GM03348 (cell line): ENCODE results near the gene EEF1A2.
A peak's percentile ranks its signal among the peaks of the same experiment; 100 is the strongest.
"Not testable (repeated sequence)": the region's sequence is repeated elsewhere in the genome, so short reads cannot be mapped to it uniquely, and the experiment has no call there.

Experiments used
- DNase-seq: peaks from one replicate; pipeline ENCODE4 v3.0.0; 2012; ENCODE audit warnings: low spot score

The EEF1A2 gene

GRCh38 chr20:63520504-63520933 is 21.6 kb upstream of the EEF1A2 start, which contains the start of gene PPDPF:
PPDPF (plus strand) TSS chr20:63520765; CDS start chr20:63521309, 544 bp downstream.
- peak; percentile 100 for DNase-seq

- DNase-seq, result peak; percentile 87
Observed at GRCh38 chr20:63519668-63520503, 21.0 kb upstream of the EEF1A2 start.

- no peak for DNase-seq
Observed at GRCh38 chr20:63518946-63519667, 20.2 kb upstream of the EEF1A2 start.

- no peak for DNase-seq
Observed at GRCh38 chr20:63518351-63518861, 19.5 kb upstream of the EEF1A2 start.

DNA sequence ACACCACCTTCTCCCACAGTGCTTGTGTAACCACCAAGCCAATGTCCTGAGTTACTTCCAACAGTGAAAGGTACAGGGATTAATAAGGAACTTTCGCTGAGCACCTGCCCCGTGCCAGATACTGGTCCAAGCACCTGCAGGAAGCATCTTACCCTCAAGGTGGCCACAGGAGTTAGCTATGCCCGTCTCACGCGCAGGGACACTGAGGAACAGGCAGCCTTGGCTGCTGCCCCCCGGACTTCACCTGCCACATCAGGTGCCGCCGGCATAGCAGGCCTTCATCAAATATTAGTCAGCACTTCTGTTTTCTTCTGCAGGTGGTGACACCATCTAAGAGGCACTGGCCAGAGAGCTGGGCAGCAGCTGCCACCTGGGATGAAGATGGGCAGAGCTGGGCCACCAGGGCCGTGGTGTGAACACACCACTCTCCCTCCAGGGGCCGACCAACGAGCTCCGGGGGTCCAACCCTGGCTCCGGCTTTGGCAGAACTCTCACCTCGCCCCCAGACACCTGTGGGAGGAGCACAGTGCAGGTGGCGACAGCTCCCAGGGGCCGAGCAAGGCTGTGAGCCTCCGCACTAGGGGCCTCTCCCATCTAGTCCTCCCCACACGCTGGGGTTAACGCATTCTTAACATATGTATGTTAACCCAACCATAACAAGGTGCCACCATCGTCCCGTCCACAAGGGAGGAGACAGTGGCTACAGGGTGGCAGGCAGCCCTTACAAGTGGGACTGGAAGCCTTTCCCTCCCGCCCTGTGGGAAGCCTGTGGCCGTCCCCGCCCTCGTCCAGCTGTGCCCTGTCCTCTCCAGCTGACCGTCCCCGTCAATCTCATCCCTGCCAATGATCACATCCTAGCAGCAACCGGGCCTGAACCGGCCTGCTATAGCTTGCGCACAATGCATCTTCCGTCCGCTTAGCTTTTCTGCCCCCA is 18.8 kb upstream of the EEF1A2 start:
- no peak for DNase-seq

- not testable (repeated sequence) for DNase-seq
Observed at GRCh38 chr20:63514520-63514919, 15.6 kb upstream of the EEF1A2 start.

DNA sequence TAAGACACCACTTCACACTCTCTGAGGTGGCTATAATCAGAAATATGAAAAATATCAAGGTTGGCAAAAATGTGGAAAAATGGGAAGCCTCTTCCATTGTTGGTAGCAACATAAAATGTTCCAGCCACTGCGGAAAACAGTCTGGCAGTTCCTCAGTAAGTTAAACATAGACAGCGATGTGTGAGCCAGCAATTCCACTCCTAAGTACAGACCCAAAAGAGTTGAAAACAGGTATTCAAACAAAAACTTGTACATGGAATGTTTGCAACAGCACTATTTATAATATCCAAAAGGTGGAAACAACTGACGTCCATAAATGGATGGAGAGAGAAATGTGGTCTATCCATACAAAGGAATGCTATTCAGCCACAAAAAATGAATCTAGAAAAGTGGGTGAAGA is 14.3 kb upstream of the EEF1A2 start:
- no peak for DNase-seq

- DNase-seq, result no peak
Observed at GRCh38 chr20:63509088-63509564, 10.2 kb upstream of the EEF1A2 start.

- no peak for DNase-seq
Observed at GRCh38 chr20:63508072-63508768, 9.3 kb upstream of the EEF1A2 start.

DNA sequence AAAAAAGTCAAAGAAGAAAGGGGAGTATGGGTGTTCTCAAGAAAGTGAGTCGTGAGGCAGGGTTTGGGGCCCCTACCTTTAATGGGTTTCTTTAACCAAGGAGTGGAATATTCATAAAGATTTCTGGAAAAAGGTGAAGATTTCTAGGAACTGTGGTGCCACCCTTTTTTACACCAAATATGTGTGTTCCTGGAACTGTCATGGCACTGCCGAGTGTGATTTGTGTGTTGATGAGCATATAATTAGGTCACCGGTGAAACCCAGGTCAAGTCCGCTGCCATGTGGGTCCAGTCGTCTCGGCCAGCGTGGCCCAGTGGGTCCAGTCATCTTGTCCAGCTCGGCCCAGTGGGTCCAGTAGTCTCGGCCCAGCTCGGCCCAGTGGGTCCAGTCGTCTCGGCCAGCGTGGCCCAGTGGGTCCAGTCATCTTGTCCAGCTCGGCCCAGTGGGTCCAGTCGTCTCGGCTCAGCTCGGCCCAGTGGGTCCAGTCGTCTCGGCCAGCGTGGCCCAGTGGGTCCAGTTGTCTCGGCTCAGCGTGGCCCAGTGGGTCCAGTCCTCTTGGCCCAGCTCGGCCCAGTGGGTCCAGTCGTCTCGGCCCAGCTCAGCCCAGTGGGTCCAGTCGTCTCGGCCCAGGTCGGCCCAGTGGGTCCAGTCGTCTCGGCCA is 8.3 kb upstream of the EEF1A2 start:
- DNase-seq, result no peak

DNA sequence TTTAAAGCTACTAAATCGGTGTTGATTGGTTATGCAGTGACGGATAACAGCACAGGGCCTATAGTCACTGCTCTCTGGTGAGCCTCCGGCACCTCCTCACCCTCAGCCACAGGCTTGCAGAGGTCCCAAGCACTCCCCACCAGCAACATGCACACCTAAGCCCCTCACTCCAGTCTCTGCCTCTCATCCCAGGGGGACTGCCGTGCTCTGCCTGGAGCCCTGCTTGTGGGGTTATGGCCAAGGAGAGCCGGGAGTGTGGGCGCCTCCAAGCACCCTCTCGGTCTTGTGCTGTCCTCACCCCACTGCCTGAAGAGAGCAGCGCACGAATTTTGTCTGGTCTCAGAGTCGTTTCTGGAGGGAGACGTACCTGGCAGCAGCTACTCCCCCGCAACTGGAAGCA is 6.8 kb upstream of the EEF1A2 start:
- DNase-seq, result no peak

DNA sequence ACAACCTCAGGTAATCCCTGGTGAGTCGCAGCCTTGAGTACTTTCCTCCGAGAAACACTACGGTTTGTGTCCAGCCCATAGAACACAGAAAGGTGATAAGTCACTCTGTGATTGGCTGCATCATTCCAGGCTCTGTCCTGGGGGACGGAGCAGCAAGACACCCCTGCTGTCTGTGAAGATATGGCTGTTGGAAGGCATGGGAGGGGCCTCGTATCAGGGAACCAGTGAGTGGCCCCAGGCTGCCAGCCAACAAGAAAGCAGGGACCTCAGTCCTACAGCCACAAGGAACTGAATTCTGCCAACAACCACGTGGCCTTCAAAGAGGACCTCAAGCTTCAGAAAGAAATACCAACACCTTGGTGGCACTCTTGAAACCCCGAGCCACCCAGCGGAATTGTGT is 6.4 kb upstream of the EEF1A2 start:
- DNase-seq, result no peak

DNA sequence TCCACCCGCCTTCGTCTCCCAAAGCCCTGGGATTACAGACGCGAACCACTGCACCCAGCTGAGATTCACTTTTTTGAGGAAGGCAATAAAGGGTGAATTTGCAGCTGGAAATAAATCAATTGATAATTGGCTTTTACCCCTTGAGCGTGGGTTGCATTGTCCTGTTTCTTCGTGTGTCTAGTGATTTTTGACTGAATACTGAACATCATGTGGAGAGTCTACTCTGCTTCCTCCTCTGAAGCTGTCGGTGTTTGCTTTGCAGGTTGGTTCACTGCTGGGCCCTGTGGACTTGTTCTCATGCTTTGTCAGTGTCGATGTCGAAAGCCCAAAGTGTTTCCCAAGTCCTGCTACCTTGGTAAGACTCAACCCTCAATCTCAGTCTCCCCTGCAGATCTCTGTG is 5.8 kb upstream of the EEF1A2 start:
- no peak for DNase-seq

DNA sequence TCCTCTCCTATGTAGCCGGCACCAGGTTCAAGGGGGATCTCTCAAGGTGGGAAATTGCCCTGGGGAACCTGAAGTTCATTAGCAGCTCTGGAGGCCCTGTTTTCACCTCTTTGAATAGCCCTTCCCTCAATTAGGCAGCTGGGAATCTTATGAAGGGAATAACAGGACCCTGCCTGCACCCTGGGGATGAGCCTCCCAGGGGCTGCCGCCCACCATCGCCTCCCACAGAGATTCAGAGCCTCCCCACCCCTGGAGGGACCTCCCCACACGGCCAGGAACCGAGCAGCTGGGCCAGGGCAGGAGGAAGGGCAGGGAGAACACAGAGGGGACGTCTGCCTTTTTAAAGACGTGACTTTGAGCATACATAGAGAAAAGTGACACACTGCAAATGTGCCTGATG is 4.6 kb upstream of the EEF1A2 start:
- DNase-seq, result no peak

DNA sequence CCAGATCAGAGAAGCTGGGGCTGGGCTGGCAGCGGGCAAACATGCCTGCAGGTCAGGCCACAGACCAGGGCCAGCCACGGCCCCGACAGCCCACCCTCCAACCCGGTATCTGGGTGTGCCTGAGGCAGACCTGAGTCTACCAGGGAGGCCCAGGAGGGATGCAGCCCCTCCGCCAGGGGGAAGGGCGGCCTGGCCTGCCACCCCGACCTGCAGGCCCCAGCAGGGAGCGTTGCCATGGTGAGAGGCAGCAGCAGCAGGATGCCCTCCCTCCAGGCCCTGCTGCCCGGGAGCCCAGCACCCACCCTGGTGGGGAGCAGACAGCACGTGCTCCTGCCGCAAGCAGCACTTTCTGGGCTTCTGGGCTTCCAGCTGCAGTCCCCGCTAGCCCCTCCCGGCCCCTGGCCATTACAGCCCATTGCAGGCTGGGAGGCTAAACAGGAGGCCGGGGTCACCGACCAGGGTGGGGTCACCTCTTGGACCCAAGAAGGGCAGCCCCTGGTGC is 3.8 kb upstream of the EEF1A2 start:
- DNase-seq, result no peak

GRCh38 chr20:63501818-63502670 is 3.2 kb upstream of the EEF1A2 start:
- DNase-seq, result no peak

DNA sequence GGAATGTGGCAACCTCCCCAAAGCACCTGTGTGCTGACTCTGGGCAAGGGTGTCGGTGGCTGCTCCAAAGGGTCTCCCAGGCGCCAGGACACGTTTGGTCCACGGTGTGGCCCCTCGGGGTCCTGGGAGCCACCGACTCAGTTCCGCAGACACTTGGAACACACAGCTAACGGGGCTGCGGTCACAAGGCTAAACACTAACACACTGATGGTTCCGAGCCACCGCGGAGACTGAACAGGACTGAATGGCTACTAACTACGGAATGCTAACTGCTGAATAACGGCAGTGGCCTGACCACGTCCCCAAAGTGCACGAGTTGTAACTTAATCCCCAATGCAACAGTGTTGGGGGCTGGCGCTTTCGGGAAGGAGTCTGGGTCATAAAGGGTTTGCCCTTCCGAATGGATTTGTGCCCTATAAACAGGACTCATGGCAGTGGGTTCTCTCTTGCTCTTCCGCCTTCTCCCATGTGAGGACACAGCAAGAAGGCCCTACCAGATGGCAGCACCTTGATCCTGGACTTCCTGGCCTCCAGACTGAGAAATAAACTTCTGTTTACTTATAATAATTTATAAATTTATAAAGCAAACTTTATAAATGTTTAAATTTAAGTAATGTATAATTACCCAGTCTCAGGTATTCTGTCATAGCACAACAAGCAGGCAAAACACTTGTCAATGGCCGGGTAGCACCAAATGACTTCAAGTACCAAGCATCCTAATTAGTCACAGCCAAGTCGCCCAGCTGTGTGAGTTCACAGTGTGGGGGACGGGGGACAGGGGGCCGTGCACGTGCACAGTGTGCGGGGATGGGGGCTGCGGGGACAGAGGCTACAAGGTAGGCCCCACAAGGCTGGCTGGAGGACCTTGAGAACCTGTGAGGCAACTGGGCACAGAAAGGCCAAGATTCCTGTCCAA is 2.3 kb upstream of the EEF1A2 start:
- DNase-seq, result no peak

DNA sequence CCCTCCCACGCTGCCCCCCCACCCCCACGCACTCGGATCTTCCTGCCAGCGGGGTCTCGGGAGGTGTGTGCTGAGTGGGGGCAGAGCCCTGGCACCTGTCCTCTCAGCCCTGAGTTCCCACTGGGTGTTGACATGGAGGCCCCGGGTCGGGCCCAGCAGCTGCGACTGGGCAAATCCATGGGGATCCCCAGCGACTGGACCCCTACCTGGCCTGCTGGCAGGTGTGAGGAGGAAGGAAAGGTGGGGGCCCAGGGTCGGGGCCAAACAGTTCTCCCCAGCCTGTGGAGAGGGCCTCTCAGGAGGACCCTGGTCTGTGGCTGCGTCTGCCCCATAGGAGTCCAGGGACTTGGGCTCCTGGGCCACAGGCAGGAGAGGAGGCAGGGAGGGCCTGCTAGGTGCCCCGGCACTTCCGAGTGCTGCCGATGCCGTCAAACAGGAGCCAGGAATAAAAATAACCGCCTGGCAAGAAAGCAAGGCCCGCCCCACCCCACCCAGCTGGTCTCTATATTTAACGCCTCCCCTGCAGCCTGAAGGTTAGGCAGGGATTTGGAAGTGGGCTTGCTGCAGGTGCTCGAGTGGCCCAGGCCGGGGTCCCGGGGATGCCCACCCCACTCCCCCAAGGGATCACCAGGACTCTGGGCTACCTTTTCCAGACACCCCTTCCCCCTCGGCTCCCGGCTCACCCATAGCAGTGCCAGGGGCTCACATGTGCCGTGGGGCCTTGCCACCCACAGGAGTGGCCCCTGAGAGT is 1.4 kb upstream of the EEF1A2 start:
- DNase-seq, result no peak
